ENCODE measurements around the gene UFM1. TPM values are rescaled to one million over a fixed set of nuclear protein-coding genes. Genes with fewer than 3 reads are reported as not detected.
A peak's percentile ranks its signal among the peaks of the same experiment; 100 is the strongest.
"Not testable (repeated sequence)": the region's sequence is repeated elsewhere in the genome, so short reads cannot be mapped to it uniquely, and the experiment has no call there.

The UFM1 gene
- total RNA-seq, 4 donors from 2014 or later, result 22.6 to 53.8 (median 38.9) TPM

- DNase-seq, result no peak
- no peaks in the 10 kb centered on the region for H3K27me3 ChIP-seq
- WGBS, 2 donors, result 2% methylated on average over 8 to 12 of the region's 19 CpGs
- H3K9me3 ChIP-seq, result no peaks in the 10 kb centered on the region
- no peak for TF ChIP-seq CTCF (IDR thresholded peaks at IDR 0.05)
- no peak for TF ChIP-seq POLR2A (IDR thresholded peaks at IDR 0.05)
- intact Hi-C loops (cut with DNase I), result no loop called here
- H3K4me3 ChIP-seq, result peak overlapping the region; percentile 78 to 94 (median 84)
- peaks cover 13 to 57% (median 14%) of the 10 kb centered on the region in 3 donors for H3K4me1 ChIP-seq
- peaks cover 2 to 39% (median 5%) of the 10 kb centered on the region in 3 donors for H3K36me3 ChIP-seq
- peak overlapping the region; percentile 93 to 96 (median 94) for H3K27ac ChIP-seq
Measured at GRCh38 chr13:38350114-38350617, 515 bp downstream of the UFM1 start.

GRCh38 chr13:38355595-38356119, 6.0 kb downstream of the UFM1 start:
- Histone ChIP-seq H3K36me3 (peaks cover 3 to 90% (median 5%) of the 10 kb centered on the region in 3 donors), H3K4me3 (no peak overlapping the region), H3K9me3 (no peaks in the 10 kb centered on the region), H3K27me3 (no peaks in the 10 kb centered on the region), H3K4me1 (peaks cover 9 to 25% (median 10%) of the 10 kb centered on the region in 3 donors), H3K27ac (no peak overlapping the region)
- intact Hi-C loops (cut with DNase I), result no loop called here
- no peak for DNase-seq
- TF ChIP-seq POLR2A (IDR thresholded peaks at IDR 0.05) (no peak), CTCF (IDR thresholded peaks at IDR 0.05) (no peak)
- 79 to 81% methylated on average over 2 of the region's 3 CpGs for WGBS, 2 donors

- no peak for TF ChIP-seq CTCF (IDR thresholded peaks at IDR 0.05)
- no peak for TF ChIP-seq POLR2A (IDR thresholded peaks at IDR 0.05)
- WGBS, 2 donors, result 70 to 80% methylated on average over 4 of the region's 4 CpGs
Measured at GRCh38 chr13:38358684-38359083, 9.0 kb downstream of the UFM1 start.

GRCh38 chr13:38361542-38362262, 12.1 kb downstream of the UFM1 start:
- Histone ChIP-seq H3K27me3 (no peaks in the 10 kb centered on the region), H3K4me3 (no peak overlapping the region), H3K4me1 (no peaks in the 10 kb centered on the region), H3K27ac (no peak overlapping the region), H3K36me3 (peaks cover 0 to 67% (median 5%) of the 10 kb centered on the region in 3 donors), H3K9me3 (no peaks in the 10 kb centered on the region)
- WGBS, 2 donors, result 81 to 83% methylated on average over 4 of the region's 4 CpGs
- no peak for DNase-seq
- TF ChIP-seq POLR2A (IDR thresholded peaks at IDR 0.05), result no peak
- no peak for TF ChIP-seq CTCF (IDR thresholded peaks at IDR 0.05)
- intact Hi-C loops (cut with DNase I), result no loop called here

More at GRCh38 chr13:38358684-38359083, 9.0 kb downstream of the UFM1 start:
- H3K9me3 ChIP-seq, result no peaks in the 10 kb centered on the region
- no peak overlapping the region for H3K4me3 ChIP-seq
- H3K36me3 ChIP-seq, result peaks cover 0 to 95% (median 9%) of the 10 kb centered on the region in 3 donors
- no peak overlapping the region for H3K27ac ChIP-seq
- no peaks in the 10 kb centered on the region for H3K27me3 ChIP-seq
- intact Hi-C loops (cut with DNase I), result no loop called here
- no peak for DNase-seq
- no peaks in the 10 kb centered on the region for H3K4me1 ChIP-seq

GRCh38 chr13:38363219-38363618, 13.6 kb downstream of the UFM1 start:
- no peak overlapping the region for H3K27ac ChIP-seq
- H3K4me3 ChIP-seq, result no peak overlapping the region
- peaks cover 0 to 54% (median 5%) of the 10 kb centered on the region in 3 donors for H3K36me3 ChIP-seq
- TF ChIP-seq CTCF (IDR thresholded peaks at IDR 0.05) (no peak), POLR2A (IDR thresholded peaks at IDR 0.05) (no peak)
- no peak for DNase-seq
- no peaks in the 10 kb centered on the region for H3K9me3 ChIP-seq
- H3K27me3 ChIP-seq, result no peaks in the 10 kb centered on the region
- intact Hi-C loops (cut with DNase I), result no loop called here
- H3K4me1 ChIP-seq, result peaks cover 0 to 6% (median 0%) of the 10 kb centered on the region in 3 donors
- 90 to 100% methylated on average over 2 of the region's 2 CpGs for WGBS, 2 donors

GRCh38 chr13:38363746-38364145, 14.1 kb downstream of the UFM1 start:
- H3K9me3 ChIP-seq; H3K4me1 ChIP-seq; DNase-seq; H3K27me3 ChIP-seq; intact Hi-C loops (cut with DNase I); H3K4me3 ChIP-seq; H3K27ac ChIP-seq: not testable (repeated sequence)
- peaks cover 0 to 50% (median 5%) of the 10 kb centered on the region in 3 donors for H3K36me3 ChIP-seq
- WGBS, 2 donors, result 90% methylated on average over 4 of the region's 19 CpGs; no CpG with 5 or more reads in 1 of the 2 donors

Data from esophagus squamous epithelium (tissue), 5 donors.